Hepatocyte (in vitro differentiated cells): ENCODE measurements around the gene HMGN2. TPM values are rescaled to one million over a fixed set of nuclear protein-coding genes. Genes with fewer than 3 reads are reported as not detected.

Experiments
- DNase-seq: peaks from one replicate; pipeline ENCODE4 v3.0.0-alpha.2; 2016; ENCODE audit warnings: low spot score
- H2AFZ ChIP-seq: fragments of 200-600 bp; sonication (generic); 2 replicates; pipeline ENCODE4 v1.6.0; 2016; ENCODE audit warnings: antibody characterized with exemption, mild to moderate bottlenecking
- H3K27ac ChIP-seq: fragments of 200-600 bp; sonication (generic); 2 replicates; pipeline ENCODE4 v1.5.1; 2016; ENCODE audit warnings: mild to moderate bottlenecking
- H3K27me3 ChIP-seq: fragments of 200-600 bp; sonication (generic); 2 replicates; pipeline ENCODE4 v1.6.1; 2016
- H3K36me3 ChIP-seq: fragments of 200-600 bp; sonication (generic); replicated peaks from 2 replicates; pipeline ENCODE4 v1.5.1; 2016; ENCODE audit warnings: low read depth; ENCODE audit not compliant: insufficient read depth
- H3K4me1 ChIP-seq: fragments of 200-600 bp; sonication (generic); 2 replicates; pipeline ENCODE4 v1.5.1; 2016; ENCODE audit warnings: mild to moderate bottlenecking, moderate library complexity; ENCODE audit not compliant: insufficient read depth
- H3K4me2 ChIP-seq: fragments of 200-600 bp; sonication (generic); 2 replicates; pipeline ENCODE4 v1.6.0; 2016
- H3K4me3 ChIP-seq: fragments of 200-600 bp; sonication (generic); 2 replicates; pipeline ENCODE4 v1.5.1; 2016; ENCODE audit warnings: mild to moderate bottlenecking
- H3K79me2 ChIP-seq: fragments of 200-600 bp; sonication (generic); 2 replicates; pipeline ENCODE4 v1.6.0; 2017; ENCODE audit warnings: mild to moderate bottlenecking
- H3K9me2 ChIP-seq: fragments of 200-600 bp; sonication (generic); replicated peaks from 2 replicates; pipeline ENCODE4 v1.6.0; 2017; ENCODE audit warnings: mild to moderate bottlenecking; ENCODE audit not compliant: insufficient read depth
- H3K9me3 ChIP-seq: fragments of 200-600 bp; sonication (generic); 2 replicates; pipeline ENCODE4 v1.5.1; 2016; ENCODE audit warnings: low read depth, mild to moderate bottlenecking
- H4K20me1 ChIP-seq: fragments of 200-600 bp; sonication (generic); 2 replicates; pipeline ENCODE4 v1.6.0; 2016; ENCODE audit warnings: mild to moderate bottlenecking; ENCODE audit not compliant: insufficient read depth, poor library complexity, severe bottlenecking
- CTCF ChIP-seq: fragments of 200-600 bp; sonication (generic); IDR thresholded peaks from 2 replicates; pipeline ENCODE4 v1.5.1; 2016; ENCODE audit warnings: antibody characterized with exemption, mild to moderate bottlenecking; ENCODE audit not compliant: poor library complexity
- EZH2 ChIP-seq: fragments of 200-600 bp; sonication (generic); IDR thresholded peaks from 2 replicates; pipeline ENCODE4 v1.6.1; 2016; ENCODE audit warnings: antibody characterized with exemption, mild to moderate bottlenecking, borderline replicate concordance
- EZH2phosphoT487 ChIP-seq: fragments of 200-600 bp; sonication (generic); IDR thresholded peaks from one replicate; pipeline ENCODE4 v1.6.1; 2018; ENCODE audit warnings: antibody characterized with exemption, mild to moderate bottlenecking, low read depth, moderate library complexity; ENCODE audit not compliant: unreplicated experiment, severe bottlenecking
- WGBS: methylation state at CpG from one replicate; pipeline ENCODE4 v1.1.6; 2016; ENCODE audit warnings: low lambda C conversion rate; ENCODE audit errors: missing lambda C conversion rate; 5-methylcytosine and 5-hydroxymethylcytosine counted together
- polyA plus RNA-seq: library from polyadenylated mRNA; unstranded; fragments of >200 nt; fragmentation: Nextera tagmentation; extraction: Ambion mirVana; gene quantifications from 2 replicates; pipeline ENCODE4 v1.2.1, GENCODE V29; 2016
- total RNA-seq: library from RNA; depleted of rRNA; stranded (reverse); fragments of >200 nt; gene quantifications from 2 replicates; pipeline ENCODE4 v1.2.3, GENCODE V29; 2014

HMGN2 gene
- total and polyA plus RNA-seq, 2 experiments from 2014 or later: 215 to 467 TPM

- 83% methylated on average over 14 of the region's 14 CpGs for WGBS
- Histone ChIP-seq H2AFZ (no peak overlapping the region), H3K9me3 (no peaks in the 10 kb centered on the region), H3K4me2 (no peak overlapping the region), H3K9me2 (no peaks in the 10 kb centered on the region), H3K4me3 (no peak overlapping the region), H3K27me3 (no peaks in the 10 kb centered on the region), H3K79me2 (no peaks in the 10 kb centered on the region), H4K20me1 (no peaks in the 10 kb centered on the region), H3K4me1 (no peaks in the 10 kb centered on the region), H3K27ac (no peak overlapping the region), H3K36me3 (no peaks in the 10 kb centered on the region)
- DNase-seq: no peak
- TF ChIP-seq EZH2phosphoT487 (no peak), EZH2 (no peak), CTCF (no peak)
These were observed 49.4 kb downstream of the HMGN2 start for GRCh38 chr1:26521669-26522030.

- no peaks in the 10 kb centered on the region for H4K20me1 ChIP-seq
- no peaks in the 10 kb centered on the region for H3K79me2 ChIP-seq
- no peaks in the 10 kb centered on the region for H3K27me3 ChIP-seq
- H3K27ac ChIP-seq: no peak overlapping the region
- no peak overlapping the region for H3K4me3 ChIP-seq
- no peaks in the 10 kb centered on the region for H3K9me3 ChIP-seq
- H3K4me1 ChIP-seq: no peaks in the 10 kb centered on the region
- H3K36me3 ChIP-seq: no peaks in the 10 kb centered on the region
- DNase-seq: no peak
- H3K4me2 ChIP-seq: no peak overlapping the region
- TF ChIP-seq EZH2phosphoT487: no peak
- TF ChIP-seq CTCF: no peak
- TF ChIP-seq EZH2: no peak
- no peaks in the 10 kb centered on the region for H3K9me2 ChIP-seq
- H2AFZ ChIP-seq: no peak overlapping the region
These were observed 49.8 kb downstream of the HMGN2 start for GRCh38 chr1:26522073-26522472.

GRCh38 chr1:26524181-26524580, 51.9 kb downstream of the HMGN2 start:
- Histone ChIP-seq H3K9me3 (no peaks in the 10 kb centered on the region), H3K4me2 (no peak overlapping the region), H3K27me3 (no peaks in the 10 kb centered on the region), H3K36me3 (no peaks in the 10 kb centered on the region), H2AFZ (no peak overlapping the region), H3K79me2 (no peaks in the 10 kb centered on the region), H4K20me1 (no peaks in the 10 kb centered on the region), H3K4me1 (no peaks in the 10 kb centered on the region), H3K4me3 (no peak overlapping the region), H3K9me2 (no peaks in the 10 kb centered on the region), H3K27ac (no peak overlapping the region)
- no peak for DNase-seq
- TF ChIP-seq EZH2 (no peak), CTCF (no peak), EZH2phosphoT487 (no peak)
- 78% methylated on average over 4 of the region's 4 CpGs for WGBS

Other genes with a start within 250 kb of the HMGN2 start
- 11.4 and 14.6 TPM in 2 replicates for gene CEP85, start 238.2 kb upstream of the HMGN2 start, total RNA-seq
- 12.4 and 15.3 TPM in 2 replicates for gene CEP85, start 238.2 kb upstream of the HMGN2 start, polyA plus RNA-seq
- 35.9 and 36.6 TPM in 2 replicates for gene SH3BGRL3, start 192.4 kb upstream of the HMGN2 start, total RNA-seq
- 411 and 420 TPM in 2 replicates for gene SH3BGRL3, start 192.4 kb upstream of the HMGN2 start, polyA plus RNA-seq
- 3.1 and 6.9 TPM in 2 replicates for gene UBXN11, start 165.8 kb upstream of the HMGN2 start, total RNA-seq
- gene UBXN11, start 165.8 kb upstream of the HMGN2 start, polyA plus RNA-seq: 17.1 and 34.0 TPM in 2 replicates
- 1.2 and 8.1 TPM in 2 replicates for gene CD52, start 154.5 kb upstream of the HMGN2 start, total RNA-seq
- gene CD52, start 154.5 kb upstream of the HMGN2 start, polyA plus RNA-seq: 3.9 and 12.9 TPM in 2 replicates
- gene CRYBG2, start 118.3 kb upstream of the HMGN2 start, total RNA-seq: 7.1 and 15.6 TPM in 2 replicates
- 20.1 and 21.6 TPM in 2 replicates for gene CRYBG2, start 118.3 kb upstream of the HMGN2 start, polyA plus RNA-seq
- not detected in 2 replicates for gene ZNF683, start 99.7 kb upstream of the HMGN2 start, total RNA-seq
- gene ZNF683, start 99.7 kb upstream of the HMGN2 start, polyA plus RNA-seq: not detected in 2 replicates
- gene LIN28A, start 61.6 kb upstream of the HMGN2 start, total RNA-seq: 0.43 and 0.64 TPM in 2 replicates
- gene LIN28A, start 61.6 kb upstream of the HMGN2 start, polyA plus RNA-seq: 0.13 and 0.23 TPM in 2 replicates
- gene DHDDS, start 40.1 kb upstream of the HMGN2 start, total RNA-seq: 34.2 and 42.9 TPM in 2 replicates
- 44.9 and 53.9 TPM in 2 replicates for gene DHDDS, start 40.1 kb upstream of the HMGN2 start, polyA plus RNA-seq
- gene RPS6KA1, start 57.3 kb downstream of the HMGN2 start, total RNA-seq: 30.6 and 36.2 TPM in 2 replicates
- gene RPS6KA1, start 57.3 kb downstream of the HMGN2 start, polyA plus RNA-seq: 27.1 and 30.2 TPM in 2 replicates
- 32.3 and 35.8 TPM in 2 replicates for gene ARID1A, start 223.6 kb downstream of the HMGN2 start, total RNA-seq
- 26.6 and 27.9 TPM in 2 replicates for gene ARID1A, start 223.6 kb downstream of the HMGN2 start, polyA plus RNA-seq